ENCODE data around the gene CLEC16A.

The CLEC16A gene

DNA sequence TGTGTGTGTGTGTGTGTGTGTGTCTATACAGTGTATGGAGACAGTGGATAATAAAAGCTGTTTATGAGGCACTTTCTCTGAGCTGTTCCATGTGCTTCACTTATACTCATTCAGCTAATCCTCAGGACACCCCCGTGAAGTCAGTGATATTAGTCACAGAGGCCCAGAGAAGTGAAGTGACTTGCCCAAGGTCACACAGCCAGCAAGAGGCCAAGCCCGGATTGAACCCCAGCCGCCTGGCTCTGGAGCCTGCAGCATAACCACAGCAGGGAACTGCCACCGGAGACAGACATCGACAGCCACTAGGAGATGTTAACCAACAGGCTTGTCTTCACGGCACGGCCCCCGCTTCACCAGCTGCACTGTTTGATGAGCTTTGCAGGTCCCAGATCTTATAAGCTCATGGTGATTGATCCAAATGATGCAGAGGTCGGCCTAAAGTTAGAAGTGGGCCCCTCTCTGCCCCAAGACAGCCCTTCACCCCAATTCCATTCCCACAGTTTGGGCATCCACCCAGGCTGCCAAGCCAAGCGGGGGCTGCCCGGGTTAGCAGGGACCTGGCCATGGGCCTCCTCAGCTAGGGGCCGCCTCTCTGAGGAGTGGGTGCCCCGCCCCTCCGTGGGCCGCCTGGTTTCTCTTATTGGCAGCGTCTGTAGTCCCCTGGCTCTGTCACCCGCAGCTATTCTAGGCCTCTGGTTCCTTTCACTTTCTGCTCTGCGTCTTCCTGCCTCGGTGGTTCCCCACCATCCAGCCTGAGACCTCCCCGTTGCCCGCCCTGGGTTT lies 280.7 kb downstream of the CLEC16A start:
- in situ Hi-C loops (cut with MboI; ENCODE audit: low sequenced_read_pairs), result no loop called here

DNA sequence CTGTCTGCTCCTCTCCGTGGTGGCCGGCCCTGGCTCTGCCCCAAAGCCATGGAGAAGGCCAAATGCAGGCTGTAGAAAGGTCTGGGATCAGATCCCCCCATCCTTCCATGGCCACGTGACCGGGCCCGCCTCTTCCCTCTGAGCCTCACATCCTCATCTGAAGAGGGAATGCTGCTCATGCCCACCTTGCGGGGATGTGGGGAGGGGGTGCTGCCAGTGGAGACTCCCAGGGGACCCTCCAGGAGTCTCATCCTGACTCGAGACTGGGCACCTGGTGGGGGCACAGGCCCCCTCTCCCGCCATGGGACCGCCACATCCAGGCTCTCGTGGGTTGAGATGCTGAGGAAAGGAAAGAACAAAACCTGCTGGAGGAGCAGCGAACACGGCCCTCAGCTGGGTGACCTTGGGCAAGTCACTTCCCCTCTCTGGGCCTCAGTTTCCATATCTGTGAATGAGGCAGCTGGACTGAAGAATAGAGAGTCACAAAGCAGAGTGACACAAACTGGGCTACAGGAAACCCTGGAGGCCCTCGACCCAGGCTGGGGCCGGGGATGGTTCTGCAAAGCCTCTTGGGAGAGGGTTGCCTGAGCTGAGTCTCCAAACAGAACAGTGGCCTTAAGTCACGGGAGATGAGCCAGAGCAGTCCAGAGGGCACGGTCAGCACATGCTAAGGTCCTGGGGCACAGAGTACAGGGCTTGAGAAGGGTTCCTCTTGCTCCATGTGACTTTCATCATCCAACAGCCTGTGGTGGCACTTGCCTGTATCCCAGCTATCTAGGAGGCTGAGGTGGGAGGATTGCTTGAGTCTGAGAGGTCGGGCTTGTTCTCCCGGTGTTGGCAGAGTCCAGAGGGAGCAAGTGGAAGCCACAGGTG lies 281.5 kb downstream of the CLEC16A start:
- in situ Hi-C loops (cut with MboI; ENCODE audit: low sequenced_read_pairs), result no loop called here

DNA sequence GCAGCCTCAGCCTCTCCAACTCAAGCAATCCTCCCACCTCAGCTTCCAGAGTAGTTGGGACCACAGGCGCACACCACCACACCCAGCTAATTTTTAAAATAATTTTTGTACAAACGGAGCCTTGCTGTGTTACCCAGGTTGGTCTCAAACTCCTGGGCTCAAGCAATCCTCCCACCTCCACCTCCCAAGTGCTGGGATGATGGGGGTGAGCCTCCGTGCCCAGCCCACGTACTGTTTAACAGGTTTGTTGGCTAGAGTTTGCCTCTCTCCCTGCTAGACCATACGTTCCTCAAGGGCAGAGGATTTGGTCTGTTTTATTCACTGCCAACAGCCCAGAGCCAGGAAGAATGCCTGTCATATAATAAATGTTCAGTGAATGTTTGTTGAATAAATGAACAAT lies 285.1 kb downstream of the CLEC16A start:
- in situ Hi-C loops (cut with MboI; ENCODE audit: low sequenced_read_pairs), result no loop called here

DNA sequence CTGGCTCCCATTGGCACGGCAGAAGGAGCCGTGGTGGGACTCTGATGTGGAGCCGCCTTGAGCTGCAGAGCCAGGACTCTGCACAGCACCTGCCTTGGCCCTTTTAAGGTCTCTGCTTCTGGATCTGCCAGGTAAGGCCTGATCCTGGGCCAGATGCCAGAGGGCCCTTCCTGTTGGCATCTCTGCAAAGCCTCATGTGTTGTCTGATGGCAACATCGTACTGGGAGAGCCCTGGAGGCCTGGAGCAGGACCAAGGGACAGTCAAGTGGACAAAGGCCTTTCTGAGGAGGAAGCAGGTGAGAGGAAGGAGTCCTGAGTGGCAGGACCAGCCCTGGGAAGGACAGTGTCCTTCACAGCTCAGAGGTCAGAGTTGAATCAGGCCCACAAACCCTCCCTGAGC lies 285.5 kb downstream of the CLEC16A start:
- in situ Hi-C loops (cut with MboI; ENCODE audit: low sequenced_read_pairs), result no loop called here

DNA sequence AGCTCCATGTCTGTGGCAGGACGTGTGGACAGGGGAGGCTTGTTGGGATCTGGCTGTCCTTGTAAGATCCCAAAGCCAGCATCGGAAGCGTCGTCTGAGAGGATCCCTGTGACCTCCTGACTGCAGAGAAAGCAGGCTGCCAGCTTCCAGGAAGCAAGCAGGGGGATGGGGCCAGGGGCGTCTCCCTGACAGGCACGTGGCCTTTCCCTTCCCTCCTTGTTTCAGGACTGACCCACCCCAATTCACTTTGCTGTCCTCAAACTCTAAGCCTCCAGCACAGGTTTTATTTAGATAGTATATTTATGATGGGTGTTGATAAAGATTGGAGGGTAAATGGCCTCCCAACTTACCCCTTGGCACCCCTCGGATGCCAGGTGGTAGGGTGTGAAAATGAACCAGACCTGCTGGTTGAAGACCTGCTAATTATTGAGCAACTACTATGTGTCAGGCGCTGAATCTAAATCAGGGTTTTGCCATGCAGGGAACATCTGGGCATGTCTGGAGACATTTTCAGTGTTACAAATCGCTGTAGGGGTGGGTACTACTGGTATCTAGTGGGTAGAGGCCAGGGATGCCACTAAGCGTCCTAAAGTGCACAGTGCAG lies 287.1 kb downstream of the CLEC16A start:
- in situ Hi-C loops (cut with MboI; ENCODE audit: low sequenced_read_pairs), result no loop called here

All from HL-60/S4 treated with phorbol 12-myristate 13-acetate at 8.2 ng/mL for 4 days and 3 days (cell line).